HG03060 (cell line): ENCODE results near the gene KIT.

Experiments
- ATAC-seq: cut with Tn5 transposase; IDR thresholded peaks from one replicate; pipeline ENCODE4 v1.9.1; 2021; ENCODE audit warnings: low read depth, moderate number of reproducible peaks; ENCODE audit not compliant: unreplicated experiment

KIT gene

DNA sequence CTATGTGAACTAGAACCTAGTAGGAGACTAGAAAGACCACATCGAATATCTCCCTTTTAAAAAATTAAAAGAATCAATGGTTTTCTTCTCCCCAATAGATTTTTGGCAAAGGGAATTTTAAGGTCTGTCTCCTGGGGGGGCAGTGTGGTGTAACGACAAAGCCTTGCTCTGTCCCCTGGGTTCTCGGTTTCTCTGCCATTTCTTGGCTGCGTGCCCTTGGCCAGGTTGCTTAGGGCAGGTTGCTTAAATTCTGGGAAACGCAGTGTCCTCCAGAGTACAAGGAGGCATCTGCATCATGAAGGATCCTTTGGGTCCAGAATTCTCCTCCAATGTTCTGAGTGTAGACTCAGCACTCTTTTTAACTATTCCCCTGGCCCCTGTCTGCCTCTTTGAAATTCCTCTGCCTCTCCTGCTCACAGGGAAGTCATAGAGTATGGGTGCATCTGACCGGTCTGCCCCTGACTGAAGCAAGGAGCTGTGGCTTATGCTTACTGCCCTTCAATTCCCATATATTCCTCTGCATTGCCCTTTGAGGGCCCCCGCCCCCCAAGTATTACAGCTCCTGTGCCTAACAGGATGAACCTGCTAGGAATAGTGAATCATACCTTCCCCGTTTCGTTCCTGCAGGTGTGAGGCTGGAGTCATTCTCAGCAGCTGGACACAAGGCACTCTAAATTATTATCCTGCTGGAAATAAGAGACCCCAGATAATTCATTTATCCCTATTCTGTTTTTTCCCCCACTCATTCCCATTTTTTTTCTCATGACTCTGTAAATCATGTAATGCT is 2.2 kb downstream of the KIT start:
- no peak for ATAC-seq

- ATAC-seq: no peak
These were observed 2.8 kb downstream of the KIT start for GRCh38 chr4:54660591-54660990.

DNA sequence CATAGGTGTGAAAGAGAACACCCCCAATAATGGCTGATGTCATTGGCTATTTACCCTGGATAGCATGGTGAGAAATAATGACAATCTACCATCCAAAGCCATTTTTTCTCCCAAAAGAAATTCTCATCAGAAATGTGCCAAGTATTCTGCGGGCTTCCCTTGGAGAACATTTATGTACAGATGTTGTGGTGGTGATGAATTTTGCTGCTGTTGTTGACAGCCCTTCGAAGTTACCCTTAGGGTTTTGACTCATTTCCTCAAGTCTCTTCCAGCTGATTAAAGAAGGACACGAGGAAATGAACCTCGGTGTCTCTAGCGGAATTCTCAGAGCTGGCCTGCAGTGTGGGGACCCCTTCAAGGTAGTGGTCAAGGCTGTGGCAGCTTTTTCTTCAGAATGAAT is 3.4 kb downstream of the KIT start:
- ATAC-seq: no peak

DNA sequence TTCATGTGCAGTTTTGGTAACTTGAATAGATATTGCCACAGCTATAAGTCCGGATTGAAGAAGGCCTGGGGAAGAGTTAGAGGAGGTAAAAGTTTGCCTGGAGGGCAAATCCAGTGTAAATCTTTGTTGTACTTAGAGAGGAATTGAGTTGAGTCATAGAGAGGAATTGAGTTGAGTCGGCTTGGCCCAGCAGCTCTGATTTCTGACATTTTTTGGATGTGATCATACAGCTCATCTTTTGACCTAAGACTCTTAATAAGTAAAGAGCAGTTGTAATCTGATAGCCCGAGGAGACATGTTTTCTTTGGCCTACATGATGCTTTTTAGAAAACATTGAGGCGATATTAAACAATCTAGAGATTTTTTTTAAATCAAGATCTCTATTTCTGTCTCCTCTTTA is 3.9 kb downstream of the KIT start:
- ATAC-seq: no peak

- no peak for ATAC-seq
These were observed 4.4 kb downstream of the KIT start for GRCh38 chr4:54662123-54662522.

GRCh38 chr4:54662901-54663585 is 5.3 kb downstream of the KIT start:
- ATAC-seq: no peak

DNA sequence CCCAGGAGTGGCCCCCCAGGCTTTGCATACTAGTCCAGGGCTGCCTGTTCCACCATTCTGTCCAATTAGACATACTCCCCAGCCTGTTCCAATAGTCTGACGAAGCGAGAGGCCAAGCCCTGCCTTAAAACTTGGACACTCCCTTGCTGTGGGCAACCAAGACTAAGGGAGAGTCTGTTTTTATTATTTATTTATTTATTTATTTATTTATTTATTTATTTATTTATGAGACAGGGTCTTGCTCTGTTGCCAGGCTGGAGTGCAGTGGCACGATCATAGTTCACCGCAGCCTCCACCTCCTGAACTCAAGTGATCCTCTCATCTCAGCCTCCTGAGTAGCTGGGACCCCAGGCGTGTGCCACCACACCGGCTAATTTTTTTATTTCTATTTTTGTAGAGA is 6.6 kb downstream of the KIT start:
- no peak for ATAC-seq

GRCh38 chr4:54668014-54668611 is 10.4 kb downstream of the KIT start:
- ATAC-seq: no peak

DNA sequence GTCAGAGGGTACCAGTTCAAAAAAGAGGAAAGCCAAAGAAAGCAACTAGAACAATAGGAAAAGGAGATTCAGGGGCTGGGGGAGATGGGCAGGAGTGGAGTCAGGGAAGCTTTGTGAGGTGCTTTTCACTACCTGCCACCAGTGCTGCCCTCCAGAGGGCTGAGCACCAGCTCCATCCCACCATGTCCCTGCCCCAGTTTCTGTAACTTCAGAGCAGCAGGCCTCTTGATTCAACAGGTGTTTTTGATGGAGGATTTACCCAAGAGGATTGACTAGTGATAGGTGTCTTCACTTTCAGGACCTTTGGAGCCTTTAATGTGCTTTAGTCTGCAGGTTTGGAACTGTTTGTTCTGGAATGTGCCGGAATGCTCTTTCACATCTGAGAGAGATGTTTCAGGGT is 12.1 kb downstream of the KIT start:
- ATAC-seq: no peak

GRCh38 chr4:54675721-54676461 is 18.1 kb downstream of the KIT start:
- ATAC-seq: no peak

GRCh38 chr4:54676658-54677057 is 18.9 kb downstream of the KIT start:
- ATAC-seq: no peak

DNA sequence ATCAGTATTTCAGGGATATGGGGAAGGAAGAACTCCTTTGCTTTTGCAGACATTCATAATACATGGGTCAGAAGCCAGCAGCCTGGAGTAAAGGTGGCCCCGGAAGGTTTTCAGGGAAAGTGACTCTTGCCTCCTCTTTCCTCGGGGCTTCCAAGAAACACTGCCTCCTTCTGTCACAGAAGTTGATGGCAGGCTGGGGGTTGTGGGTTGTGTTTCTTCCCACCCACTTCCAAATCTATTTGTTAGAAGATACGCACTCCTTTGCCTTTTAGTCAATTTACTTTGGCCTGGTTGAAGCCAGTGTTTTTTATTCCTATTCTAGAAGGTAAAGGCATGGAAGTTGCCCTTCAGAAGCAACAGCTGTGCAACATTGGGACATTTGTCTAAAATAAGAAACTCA is 19.7 kb downstream of the KIT start:
- ATAC-seq: no peak

GRCh38 chr4:54677853-54678650 is 20.3 kb downstream of the KIT start:
- ATAC-seq: no peak

- ATAC-seq: no peak
These were observed 21.1 kb downstream of the KIT start for GRCh38 chr4:54678826-54679225.

GRCh38 chr4:54679813-54680212 is 22.1 kb downstream of the KIT start:
- ATAC-seq: no peak

DNA sequence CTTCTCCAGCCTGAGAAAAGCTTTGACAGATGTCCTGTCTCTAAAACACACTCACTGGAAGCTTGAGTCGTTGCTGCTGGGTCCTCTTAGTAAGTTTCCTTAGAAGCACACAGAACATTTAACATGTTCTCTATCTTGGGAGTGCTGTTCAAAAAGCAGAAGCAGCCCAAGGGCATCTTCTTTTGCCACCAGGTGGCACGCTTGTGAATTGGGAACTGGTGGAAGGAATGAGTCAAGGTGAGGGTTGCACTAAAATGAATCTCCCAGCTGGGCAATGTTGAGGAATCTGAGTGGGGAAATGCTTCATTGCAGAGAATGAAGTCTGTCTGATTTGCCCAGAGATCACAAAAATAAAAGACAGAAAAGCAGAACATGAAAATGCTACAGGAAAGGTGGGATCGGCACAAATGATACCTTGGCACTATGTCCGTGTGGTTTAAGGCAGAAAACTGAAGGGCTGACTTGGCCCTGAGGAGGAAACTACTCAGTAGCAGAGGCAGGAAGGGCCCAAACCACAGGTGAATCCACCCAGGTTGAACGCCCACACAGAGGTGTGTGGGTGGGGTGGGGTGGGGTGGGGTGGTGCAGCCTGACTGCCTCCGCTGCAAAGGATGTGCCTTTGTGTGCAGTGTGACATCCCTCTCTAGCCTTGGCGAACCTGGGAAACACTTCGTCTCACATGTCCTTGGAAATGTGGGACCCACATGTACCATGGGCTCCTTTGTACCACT is 26.0 kb downstream of the KIT start:
- no peak for ATAC-seq

- ATAC-seq: no peak
These were observed 28.1 kb downstream of the KIT start for GRCh38 chr4:54685810-54686209.

DNA sequence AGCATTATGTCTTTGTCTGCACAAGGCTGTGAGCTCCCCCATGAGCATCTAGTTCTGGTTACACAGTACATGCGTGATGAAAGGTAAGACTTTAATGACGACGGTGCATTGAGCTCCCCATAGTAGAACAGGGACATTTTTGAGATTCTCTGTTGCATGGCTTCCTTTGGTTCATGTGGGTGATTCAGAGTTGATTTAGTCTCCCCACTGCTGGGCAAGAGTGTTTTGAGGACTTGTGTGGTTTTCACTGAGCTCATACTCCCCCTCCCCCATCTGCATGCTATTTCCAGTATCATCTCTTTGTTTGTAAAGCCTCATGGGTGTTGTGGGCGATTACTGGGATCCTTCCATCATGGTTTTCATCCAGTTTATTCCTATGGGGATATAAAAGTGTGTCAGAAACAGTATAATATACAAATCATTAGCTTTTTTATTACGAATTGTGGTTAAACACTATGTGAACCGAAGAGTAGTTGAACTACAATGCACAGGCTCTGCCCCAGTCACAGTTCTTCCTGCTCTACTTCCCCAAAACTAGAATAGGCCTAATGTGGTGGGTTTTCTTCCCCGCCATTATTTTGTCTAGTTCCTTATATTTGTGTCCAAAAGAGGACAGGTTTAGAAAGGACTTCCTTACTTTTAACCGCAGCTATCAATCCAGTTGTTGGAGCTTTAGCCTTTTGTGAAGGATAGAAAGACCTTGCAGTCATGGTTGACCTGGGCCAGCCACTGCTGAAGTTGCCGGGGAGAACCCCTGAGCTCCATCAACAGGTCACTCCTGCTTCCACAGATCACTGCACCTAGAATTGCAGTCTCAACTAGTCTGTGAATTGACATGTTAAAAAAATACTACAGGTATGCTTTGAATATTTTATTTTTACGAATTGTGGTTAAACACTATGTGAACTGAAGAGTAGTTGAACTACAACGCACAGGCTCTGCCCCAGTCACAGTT is 30.4 kb downstream of the KIT start:
- ATAC-seq: no peak

DNA sequence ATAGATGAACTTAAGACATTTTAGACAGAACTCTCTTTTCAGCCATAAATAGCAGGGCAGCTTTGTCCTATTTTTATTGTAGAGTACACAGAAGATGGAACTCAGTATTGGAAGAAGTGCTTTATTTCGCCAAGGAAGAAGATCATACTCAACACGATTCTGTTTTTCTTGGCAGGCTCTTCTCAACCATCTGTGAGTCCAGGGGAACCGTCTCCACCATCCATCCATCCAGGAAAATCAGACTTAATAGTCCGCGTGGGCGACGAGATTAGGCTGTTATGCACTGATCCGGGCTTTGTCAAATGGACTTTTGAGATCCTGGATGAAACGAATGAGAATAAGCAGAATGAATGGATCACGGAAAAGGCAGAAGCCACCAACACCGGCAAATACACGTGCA is 37.6 kb downstream of the KIT start:
- no peak for ATAC-seq
